GM12878 (cell line): ENCODE data around the gene PTPRC. TPM values are rescaled to one million over a fixed set of nuclear protein-coding genes. Genes with fewer than 3 reads are reported as not detected.
A peak's percentile ranks its signal among the peaks of the same experiment; 100 is the strongest.

Source experiments
- ATAC-seq: fragments of 200-7000 bp; cut with Tn5 transposase; 3 replicates; pipeline ENCODE4 v1.9.1; 2020; ENCODE audit warnings: mild to moderate bottlenecking, moderate library complexity
- BruUV-seq: library from RNA; stranded (reverse); fragments of 400-500 nt; replicated peaks from 2 replicates; lab custom pipeline; 2021; lab: Mats Ljungman, UMichigan
- CTCF ChIA-PET: fragments of 300-600 bp; sonication (Branson Sonifier 250); formaldehyde crosslinking; extraction: SDS; loops from one replicate; lab custom pipeline; 2021; ENCODE audit warnings: inconsistent platforms; lab: Yijun Ruan, JAX
- POLR2A ChIA-PET: fragments of 350-600 bp; formaldehyde crosslinking; extraction: SDS; loops from one replicate; lab custom pipeline; 2021; ENCODE audit warnings: inconsistent platforms; lab: Charles Lee
- RAD21 ChIA-PET: fragments of 300-600 bp; sonication (Branson Sonifier 250); formaldehyde crosslinking; loops from one replicate; lab custom pipeline; 2023; ENCODE audit warnings: antibody characterized with exemption; ENCODE audit not compliant: unreplicated experiment; lab: Charles Lee
- SMC1A ChIA-PET: fragments of 300-600 bp; sonication (Branson Sonifier 250); formaldehyde crosslinking; loops from one replicate; lab custom pipeline; 2023; ENCODE audit not compliant: unreplicated experiment, uncharacterized antibody; lab: Charles Lee
- DNase-seq: peaks from one replicate; pipeline ENCODE4 v3.0.0-alpha.2; 2011; ENCODE audit warnings: low read depth, low spot score
- FAIRE-seq: peaks from 3 replicates; lab custom pipeline; 2011; peaks lifted over from hg19 to GRCh38; lab: Jason Lieb, UNC
- H2AFZ ChIP-seq: 2 replicates; pipeline ENCODE4 v1.6.0; 2011; ENCODE audit warnings: low read depth, low read length, control low read depth; ENCODE audit not compliant: control insufficient read depth
- H3K27ac ChIP-seq: 2 replicates; pipeline ENCODE4 v1.5.1; 2011; ENCODE audit warnings: control low read depth; ENCODE audit not compliant: control insufficient read depth, insufficient read depth
- H3K27me3 ChIP-seq, 2 experiments: replicated peaks in 1 of 2; 2 replicates each; pipeline versions ENCODE4 v1.6.0 to v1.6.1; 2011; ENCODE audit warnings: low read length in 1 of 2; ENCODE audit not compliant: control insufficient read depth in 2 of 2, insufficient read depth in 2 of 2
- H3K36me3 ChIP-seq, 2 experiments: 2 replicates each; pipeline ENCODE4 v1.5.1; 2011; ENCODE audit warnings: low read length in 1 of 2; ENCODE audit not compliant: control insufficient read depth in 2 of 2, insufficient read depth in 2 of 2
- H3K4me1 ChIP-seq: 2 replicates; pipeline ENCODE4 v1.6.1; 2011; ENCODE audit warnings: mild to moderate bottlenecking, low read length, moderate library complexity, mixed read lengths; ENCODE audit not compliant: control insufficient read depth, insufficient read depth
- H3K4me2 ChIP-seq: 2 replicates; pipeline ENCODE4 v1.6.0; 2011; ENCODE audit warnings: control low read depth; ENCODE audit not compliant: control insufficient read depth, insufficient read depth
- H3K4me3 ChIP-seq: fragments of 200-600 bp; sonication (generic); 2 replicates; pipeline ENCODE4 v1.5.1; 2016
- H3K79me2 ChIP-seq: 2 replicates; pipeline ENCODE4 v1.6.0; 2011; ENCODE audit warnings: low read length; ENCODE audit not compliant: control insufficient read depth, insufficient read depth
- H3K9ac ChIP-seq: 2 replicates; pipeline ENCODE4 v1.8.0; 2011; ENCODE audit warnings: low read length, control low read depth, mixed read lengths; ENCODE audit not compliant: control insufficient read depth, insufficient read depth
- H3K9me3 ChIP-seq: replicated peaks from 3 replicates; pipeline ENCODE4 v1.5.1; 2011; ENCODE audit warnings: mild to moderate bottlenecking, low read length; ENCODE audit not compliant: control insufficient read depth, insufficient read depth
- H4K20me1 ChIP-seq: 2 replicates; pipeline ENCODE4 v1.6.0; 2011; ENCODE audit not compliant: control insufficient read depth, insufficient read depth
- BHLHE40 ChIP-seq, 2 experiments: fragments of 450-650 bp in 1 of 2; IDR thresholded peaks; 2 replicates each; pipeline ENCODE4 v1.6.1; 2011 to 2017; ENCODE audit warnings: low read depth in 2 of 2, borderline replicate concordance in 1 of 2, improper control_type of control experiment in 1 of 2, low read length in 1 of 2, mild to moderate bottlenecking in 1 of 2
- MLLT1 ChIP-seq: fragments of 450-650 bp; IDR thresholded peaks from 2 replicates; pipeline ENCODE4 v1.6.1; 2016; ENCODE audit warnings: mild to moderate bottlenecking
- STAT3 ChIP-seq: IDR thresholded peaks from 2 replicates; pipeline ENCODE4 v1.6.1; 2011; ENCODE audit warnings: low read depth, low read length, improper control_type of control experiment
- WGBS: methylation state at CpG from one replicate; pipeline ENCODE4 v1.1.6; 2016; ENCODE audit warnings: low lambda C conversion rate; ENCODE audit not compliant: insufficient replicate concordance, insufficient coverage; ENCODE audit errors: missing lambda C conversion rate; 5-methylcytosine and 5-hydroxymethylcytosine counted together
- in situ Hi-C: fragments of 300-500 bp; cut with MboI; formaldehyde crosslinking; loops from 9 replicates; pipeline ENCODE4 v1.14.3; 2018; ENCODE audit warnings: mixed read lengths
- intact Hi-C: fragments of 100-400 bp; cut with micrococcal nuclease; formaldehyde crosslinking; loops from one replicate; pipeline ENCODE4 v1.14.2; 2022; ENCODE audit not compliant: unreplicated experiment
- polyA plus RNA-seq, 11 experiments: library from polyadenylated mRNA; depleted of rRNA in 4 of 11; unstranded in 6 of 11; stranded (reverse) in 5 of 11; fragments of >200 nt; fragmentation: Nextera tagmentation in 4 of 11; fragmentation: Illumina TruSeq in 1 of 11; extraction: Ambion mirVana in 4 of 11; extraction: Trizol in 1 of 11; gene quantifications; 1 replicate in 1 of 11; 2 replicates in 10 of 11; pipeline versions ENCODE4 v1.2.1 to v1.2.3, GENCODE V29; 2011 to 2016; ENCODE audit warnings: inconsistent platforms in 2 of 11, missing spikeins in 2 of 11, low read depth in 1 of 11
- total RNA-seq, 4 experiments: library from RNA; depleted of rRNA in 3 of 4; stranded (reverse); fragments of >200 nt in 3 of 4; fragmentation: Illumina TruSeq in 1 of 4; extraction: Trizol in 1 of 4; gene quantifications; 2 replicates each; pipeline versions ENCODE4 v1.2.1 to v1.2.3, GENCODE V29; 2013 to 2021

Gene PTPRC
- total and polyA plus RNA-seq, 10 of the 15 experiments (the other 5 are each of a cell fraction or from before 2014, with no cell fraction given): 72.9 to 221 (median 118) TPM

- ChIA-PET RAD21 (interaction anchor here (1.0 to 3.4 kb wide), 13 partner anchors 9 to 270 kb away, joined by 3 to 33 read pairs (median 6); no protein-coding TSS in a partner anchor), POLR2A (interaction anchor here (0.9 to 3.2 kb wide), 8 partner anchors 9 to 80 kb away, joined by 3 to 17 read pairs (median 4); partner anchors contain the start of gene PTPRC), SMC1A (interaction anchor here (1.1 to 8.4 kb wide), 14 partner anchors 9 to 358 kb away, joined by 3 to 72 read pairs (median 6); partner anchors contain the start of gene PTPRC), CTCF (interaction anchor here (0.8 to 2.6 kb wide), 7 partner anchors 13 to 35 kb away, joined by 3 to 8 read pairs (median 4); partner anchors contain the start of gene PTPRC)
- H3K9ac ChIP-seq: no peak overlapping the region
- ATAC-seq (peak; percentile 29), FAIRE-seq (no peak), DNase-seq (no peak)
- in situ Hi-C loops (no loop called here), intact Hi-C loops (no loop called here)
- peaks cover 0 to 3% of the 10 kb centered on the region in 2 experiments; a peak in 1 of 4 replicates for H3K36me3 ChIP-seq
- H3K4me1 ChIP-seq: peaks cover 32% of the 10 kb centered on the region
- 0% methylated on average over 7 of the region's 7 CpGs for WGBS
- peaks cover 50% of the 10 kb centered on the region for H3K79me2 ChIP-seq
- no peak overlapping the region for H3K4me3 ChIP-seq
- H3K9me3 ChIP-seq: peaks cover 1% of the 10 kb centered on the region; the same call in 2 of the 3 replicates
- BruUV-seq: no TSS peak
- H4K20me1 ChIP-seq: no peaks in the 10 kb centered on the region
- H3K27ac ChIP-seq: peak overlapping the region; percentile 20; the same call in 1 of the 2 replicates
- TF ChIP-seq MLLT1 (0 out of 2 replicates have a peak, but pooled peaks have one; percentile 20), STAT3 (no peak), BHLHE40 (IDR thresholded peaks at IDR 0.05; ENCODE audit: borderline replicate concordance in 1 of 2, low read depth in 2 of 2, low read length in 1 of 2) (peak in 1 of 2 experiments; percentile 34; a peak in 1 of 4 replicates)
- H3K4me2 ChIP-seq: peak overlapping the region; percentile 65
- no peak overlapping the region for H2AFZ ChIP-seq
- H3K27me3 ChIP-seq: no peaks in the 10 kb centered on the region
These were observed 13.0 kb downstream of the PTPRC start for GRCh38 chr1:198651650-198652400.
